Heart left ventricle (tissue), 16 donors: ENCODE results near the gene GALNT10. TPM values are rescaled to one million over a fixed set of nuclear protein-coding genes. Genes with fewer than 3 reads are reported as not detected.

ENCODE experiments used
- ATAC-seq, 4 donors: fragments of 200-7000 bp; cut with Tn5 transposase; one replicate each; pipeline ENCODE4 v1.9.1; 2020 to 2022; ENCODE audit warnings: moderate library complexity in 4 of 4, mild to moderate bottlenecking in 3 of 4, moderate number of reproducible peaks in 1 of 4
- DNase-seq, 5 donors: peaks; one replicate each; pipeline ENCODE4 v3.0.0-alpha.2; 2020
- H3K27ac ChIP-seq, 12 donors: fragments of 200-600 bp; sonication (generic) in 4 of 12; one replicate each; pipeline versions ENCODE4 v1.5.0 to v1.8.0; 2016 to 2022; ENCODE audit warnings: mild to moderate bottlenecking in 2 of 12
- H3K27me3 ChIP-seq, 9 donors: fragments of 200-600 bp; sonication (generic) in 2 of 9; one replicate each; pipeline versions ENCODE4 v1.5.1 to v1.8.0; 2016 to 2022; ENCODE audit warnings: mild to moderate bottlenecking in 3 of 9
- H3K36me3 ChIP-seq, 9 donors: fragments of 200-600 bp; sonication (generic) in 2 of 9; one replicate each; pipeline versions ENCODE4 v1.5.0 to v1.8.0; 2018 to 2022; ENCODE audit warnings: mild to moderate bottlenecking in 2 of 9
- H3K4me1 ChIP-seq, 12 donors: fragments of 200-600 bp; sonication (generic) in 4 of 12; one replicate each; pipeline versions ENCODE4 v1.5.0 to v1.8.0; 2016 to 2022; ENCODE audit warnings: mild to moderate bottlenecking in 3 of 12
- H3K4me3 ChIP-seq, 12 donors: fragments of 200-600 bp; sonication (generic) in 4 of 12; one replicate each; pipeline versions ENCODE4 v1.5.0 to v1.8.0; 2017 to 2022; ENCODE audit warnings: mild to moderate bottlenecking in 9 of 12, moderate library complexity in 4 of 12
- H3K9me3 ChIP-seq, 12 donors: fragments of 200-600 bp; sonication (generic) in 4 of 12; one replicate each; pipeline versions ENCODE4 v1.5.0 to v1.8.0; 2016 to 2022; ENCODE audit warnings: mild to moderate bottlenecking in 1 of 12
- CTCF ChIP-seq, 12 donors: fragments of 200-600 bp; sonication (generic) in 4 of 12; IDR thresholded peaks; one replicate each; pipeline versions ENCODE4 v1.5.0 to v1.8.0; 2018 to 2022; ENCODE audit warnings: antibody characterized with exemption in 12 of 12, mild to moderate bottlenecking in 5 of 12
- POLR2A ChIP-seq, 2 donors: fragments of 450-650 bp; IDR thresholded peaks; one replicate each; pipeline ENCODE4 v1.6.1; 2017; ENCODE audit warnings: antibody characterized with exemption in 2 of 2, mild to moderate bottlenecking in 2 of 2, moderate library complexity in 2 of 2
- WGBS, 4 donors: extraction: QIAGEN DNeasy Blood & Tissue Kit in 2 of 4; methylation state at CpG; one replicate each; pipeline versions ENCODE4 v1.1.5 to v1.1.7; 2013 to 2018; 5-methylcytosine and 5-hydroxymethylcytosine counted together
- intact Hi-C, 10 donors: fragments of 100-400 bp; cut with DNase I; formaldehyde crosslinking; loops; one replicate each; pipeline versions ENCODE4 v1.11.1 to v1.14.2; 2022
- polyA plus RNA-seq, 2 donors: library from polyadenylated mRNA; stranded (reverse); fragments of 200-250 nt; gene quantifications; one replicate each; pipeline ENCODE4 v1.2.3, GENCODE V29; 2013
- total RNA-seq, 9 donors: library from RNA; depleted of rRNA in 2 of 9; stranded (reverse); fragments of >200 nt in 2 of 9; fragmentation: NEBNext Ultra II Directional in 3 of 9; extraction: Animal tissue kit (Norgen Biotek cat#: 25700) in 3 of 9; gene quantifications; one replicate each; pipeline versions ENCODE4 v1.1.0 to v1.2.4, GENCODE V29; 2016 to 2023
- donor health status: ischemic (EF 13 %, LVEDD 7.1; RV severe dilation, severe dysfunction).
- donor health status: healthy with polysubstance abuse.
- donor health status: DM: no; HTN: yes; CAD: no.
- donor health status: DM: no; HTN: no; CAD: no.
- donor health status: ischemic (EF 25% LVEDD 6.9; RV normal size, moderate dysfunction).
- donor health status: ischemic (EF 25% LVEDD 5.7; RV mildly dilated, moderate dysfunction).
- donor health status: healthy.
- donor health status: DM: yes; HTN: yes; CAD: no.
- donor health status: ischemic (EF 35%, LVEDD 5.7; RV mildly dilated, moderate dysfunction).
- donor health status: nonischemic (EF 11% LVEDD 7.7; RV severe dilation, severe dysfunction).
- donor health status: DM: yes; HTN: yes; CAD: no.
- donor health status: PGD.
- donor health status: ischemic (EF 29% LVEDD 5.4; RV normal size, mild dysfunction).
- donor health status: nonischemic (EF 23%, LVEDD 6.1; RV moderate dilation, normal function).

GALNT10 gene
- total and polyA plus RNA-seq, 11 donors = 2.7 to 20.7 (median 14.4) TPM

- peaks cover 0 to 6% (median 0%) of the 10 kb centered on the region in 9 donors for H3K36me3 ChIP-seq
- TF ChIP-seq POLR2A (IDR thresholded peaks at IDR 0.05) (no peak), CTCF (IDR thresholded peaks at IDR 0.05) (no peak)
- H3K27me3 ChIP-seq = no peaks in the 10 kb centered on the region
- no peak overlapping the region for H3K4me3 ChIP-seq
- intact Hi-C loops = no loop called here
- H3K27ac ChIP-seq = peak overlapping the region in 10 of 12 donors; percentile 8 to 79 (median 67)
- H3K9me3 ChIP-seq = no peaks in the 10 kb centered on the region
- 96 to 100% (median 99%) methylated on average over 1 of the region's 1 CpG for WGBS, 4 donors
- peaks cover 0 to 75% (median 54%) of the 10 kb centered on the region in 12 donors for H3K4me1 ChIP-seq
- DNase-seq (no peak), ATAC-seq (no peak)
Measured at GRCh38 chr5:154367101-154367500, 176.6 kb downstream of the GALNT10 start.

- Histone ChIP-seq H3K4me1 (peaks cover 0 to 80% (median 55%) of the 10 kb centered on the region in 12 donors), H3K27ac (peak overlapping the region; percentile 4 to 79 (median 64)), H3K36me3 (peaks cover 0 to 6% (median 0%) of the 10 kb centered on the region in 9 donors), H3K9me3 (no peaks in the 10 kb centered on the region), H3K27me3 (no peaks in the 10 kb centered on the region), H3K4me3 (no peak overlapping the region)
- 31 to 58% (median 37%) methylated on average over 6 of the region's 6 CpGs for WGBS, 4 donors
- intact Hi-C loops = no loop called here
- ATAC-seq = peak; percentile 52 to 78 (median 74)
- no peak for TF ChIP-seq CTCF (IDR thresholded peaks at IDR 0.05)
- TF ChIP-seq POLR2A (IDR thresholded peaks at IDR 0.05) = no peak
- DNase-seq = peak in 2 of 5 donors; percentile 26 to 30
Measured at GRCh38 chr5:154368041-154368800, 177.7 kb downstream of the GALNT10 start.

- intact Hi-C loops = loop anchor here in 1 of 10 donors (10.0 kb wide), 1 partner anchor 95 kb away; no protein-coding TSS in a partner anchor
- ATAC-seq = no peak
- no peaks in the 10 kb centered on the region for H3K9me3 ChIP-seq
- no peak for DNase-seq
- H3K4me3 ChIP-seq = no peak overlapping the region
- H3K27me3 ChIP-seq = no peaks in the 10 kb centered on the region
- peak overlapping the region in 1 of 12 donors; percentile 74 for H3K27ac ChIP-seq
- peaks cover 0 to 74% (median 50%) of the 10 kb centered on the region in 12 donors for H3K4me1 ChIP-seq
- no peak for TF ChIP-seq POLR2A (IDR thresholded peaks at IDR 0.05)
- no peak for TF ChIP-seq CTCF (IDR thresholded peaks at IDR 0.05)
- H3K36me3 ChIP-seq = peaks cover 0 to 6% (median 0%) of the 10 kb centered on the region in 9 donors
- 84 to 87% (median 86%) methylated on average over 4 of the region's 4 CpGs for WGBS, 4 donors
Measured at GRCh38 chr5:154369682-154370081, 179.1 kb downstream of the GALNT10 start.

GRCh38 chr5:154370119-154370518 lies 179.6 kb downstream of the GALNT10 start:
- intact Hi-C loops = loop anchor here in 1 of 10 donors (10.0 kb wide), 1 partner anchor 95 kb away; no protein-coding TSS in a partner anchor
- Histone ChIP-seq H3K27me3 (no peaks in the 10 kb centered on the region), H3K9me3 (no peaks in the 10 kb centered on the region), H3K27ac (peak overlapping the region in 6 of 12 donors; percentile 5 to 68 (median 55)), H3K4me3 (no peak overlapping the region), H3K36me3 (peaks cover 0 to 6% (median 0%) of the 10 kb centered on the region in 9 donors), H3K4me1 (peaks cover 0 to 70% (median 46%) of the 10 kb centered on the region in 12 donors)
- ATAC-seq = no peak
- no peak for DNase-seq
- no peak for TF ChIP-seq CTCF (IDR thresholded peaks at IDR 0.05)
- no peak for TF ChIP-seq POLR2A (IDR thresholded peaks at IDR 0.05)
- 95 to 97% (median 96%) methylated on average over 3 of the region's 3 CpGs for WGBS, 4 donors
